A549 (cell line): ENCODE data around the gene SLC6A20. TPM values are rescaled to one million over a fixed set of nuclear protein-coding genes. Genes with fewer than 3 reads are reported as not detected.

Experiments used
- ATAC-seq, 2 experiments: fragments of 200-7000 bp in 1 of 2; fragments of >200 bp in 1 of 2; cut with Nextera tagmentation in 1 of 2; cut with Tn5 transposase in 1 of 2; 3 replicates each; pipeline versions ENCODE4 v1.8.0 to v1.9.1; 2018 to 2020; ENCODE audit warnings: mild to moderate bottlenecking in 1 of 2, moderate library complexity in 1 of 2
- CTCF ChIA-PET: fragments of 300-600 bp; sonication (Branson Sonifier 250); formaldehyde crosslinking; extraction: SDS; loops from one replicate; lab custom pipeline; 2021; ENCODE audit warnings: antibody characterized with exemption, inconsistent platforms; lab: Yijun Ruan, JAX
- POLR2A ChIA-PET: fragments of 350-600 bp; formaldehyde crosslinking; extraction: SDS; loops from one replicate; lab custom pipeline; 2021; ENCODE audit warnings: antibody characterized with exemption, inconsistent platforms; lab: Yijun Ruan, JAX
- DNase-seq, 2 experiments: peaks; one replicate each; pipeline versions ENCODE4 v3.0.0 to v3.0.0-alpha.2; 2011 to 2016; ENCODE audit warnings: low read depth in 1 of 2, low spot score in 1 of 2
- FAIRE-seq: peaks from 2 replicates; lab custom pipeline; 2011; peaks lifted over from hg19 to GRCh38; lab: Jason Lieb, UNC
- H3K27ac ChIP-seq, 2 experiments: fragments of >200 bp; sonication (Bioruptor Twin); formaldehyde crosslinking; 3 replicates each; pipeline ENCODE4 v1.5.1; 2016 to 2017
- H3K4me1 ChIP-seq: fragments of >200 bp; sonication (Bioruptor Twin); formaldehyde crosslinking; 3 replicates; pipeline ENCODE4 v1.6.1; 2016
- H3K4me2 ChIP-seq: fragments of >200 bp; sonication (Bioruptor Twin); formaldehyde crosslinking; 3 replicates; pipeline ENCODE4 v1.6.1; 2016
- H3K4me3 ChIP-seq: fragments of >200 bp; sonication (Bioruptor Twin); formaldehyde crosslinking; 3 replicates; pipeline ENCODE4 v1.5.1; 2016
- H3K9me3 ChIP-seq: fragments of >200 bp; sonication (Bioruptor Twin); formaldehyde crosslinking; 3 replicates; pipeline ENCODE4 v1.6.1; 2016
- CBX2 ChIP-seq: fragments of 200-600 bp; sonication (generic); IDR thresholded peaks from 2 replicates; pipeline ENCODE4 v1.6.1; 2016; ENCODE audit warnings: low read depth, mild to moderate bottlenecking, borderline replicate concordance
- CBX8 ChIP-seq: fragments of 200-600 bp; sonication (generic); IDR thresholded peaks from 2 replicates; pipeline ENCODE4 v1.6.1; 2016
- E2F6 ChIP-seq: IDR thresholded peaks from 2 replicates; pipeline ENCODE4 v1.6.1; 2012; ENCODE audit warnings: low read depth, borderline replicate concordance
- ELK1 ChIP-seq: fragments of 150-350 bp; IDR thresholded peaks from 2 replicates; pipeline ENCODE4 v1.6.1; 2014; ENCODE audit warnings: low read depth, mild to moderate bottlenecking, low read length
- EP300 ChIP-seq, 2 experiments: fragments of >200 bp; sonication (Bioruptor Twin); formaldehyde crosslinking; IDR thresholded peaks; 2 replicates in 1 of 2; 3 replicates in 1 of 2; pipeline ENCODE4 v1.6.1; 2016 to 2017
- ESRRA ChIP-seq: fragments of 150-350 bp; IDR thresholded peaks from 2 replicates; pipeline ENCODE4 v1.6.1; 2014; ENCODE audit warnings: mild to moderate bottlenecking, low read length, borderline replicate concordance
- FOSB ChIP-seq: fragments of 250-450 bp; sonication (Bioruptor Pico); IDR thresholded peaks from 2 replicates; pipeline ENCODE4 v1.5.0; 2020; ENCODE audit warnings: mild to moderate bottlenecking, moderate library complexity
- FOSL2 ChIP-seq, 2 experiments: fragments of 450-650 bp in 1 of 2; fragments of >200 bp in 1 of 2; sonication (Bioruptor Twin) in 1 of 2; formaldehyde crosslinking; IDR thresholded peaks; 2 replicates each; pipeline versions ENCODE4 v1.5.0 to v1.6.1; 2016 to 2020; ENCODE audit warnings: mild to moderate bottlenecking in 1 of 2, moderate library complexity in 1 of 2
- HDAC2 ChIP-seq: fragments of 200-600 bp; sonication (generic); IDR thresholded peaks from 2 replicates; pipeline ENCODE4 v1.6.1; 2016
- HEYL ChIP-seq: fragments of 250-450 bp; sonication (Bioruptor Pico); IDR thresholded peaks from 2 replicates; pipeline ENCODE4 v1.8.0; 2021; ENCODE audit warnings: mild to moderate bottlenecking, moderate library complexity
- HOXA7 ChIP-seq: fragments of 250-450 bp; sonication (Bioruptor Pico); IDR thresholded peaks from 2 replicates; pipeline ENCODE4 v1.5.0; 2020; ENCODE audit warnings: mild to moderate bottlenecking, moderate library complexity
- HOXB13 ChIP-seq: fragments of 250-450 bp; sonication (Bioruptor Pico); IDR thresholded peaks from 2 replicates; pipeline ENCODE4 v1.5.0; 2020; ENCODE audit warnings: low read depth, mild to moderate bottlenecking, moderate library complexity
- HOXB5 ChIP-seq: fragments of 250-450 bp; sonication (Bioruptor Pico); IDR thresholded peaks from 2 replicates; pipeline ENCODE4 v1.5.0; 2020; ENCODE audit warnings: mild to moderate bottlenecking, moderate library complexity
- KDM1A ChIP-seq: fragments of 200-600 bp; sonication (generic); IDR thresholded peaks from 2 replicates; pipeline ENCODE4 v1.6.1; 2016; ENCODE audit warnings: low read depth, mild to moderate bottlenecking
- MYC ChIP-seq: IDR thresholded peaks from 2 replicates; pipeline ENCODE4 v1.6.1; 2012; ENCODE audit warnings: mild to moderate bottlenecking, inconsistent platforms, low read length, improper control_type of control experiment, borderline replicate concordance
- NPAS2 ChIP-seq: fragments of 250-450 bp; sonication (Bioruptor Pico); IDR thresholded peaks from 2 replicates; pipeline ENCODE4 v1.8.0; 2022; ENCODE audit warnings: mild to moderate bottlenecking, moderate library complexity, borderline replicate concordance
- PBX3 ChIP-seq: IDR thresholded peaks from 2 replicates; pipeline ENCODE4 v1.6.1; 2012
- POLR2A ChIP-seq: IDR thresholded peaks from 2 replicates; pipeline ENCODE4 v1.6.1; 2012; ENCODE audit warnings: mild to moderate bottlenecking, low read length
- RAD21 ChIP-seq, 2 experiments: fragments of >200 bp in 1 of 2; sonication (Bioruptor Twin) in 1 of 2; formaldehyde crosslinking in 1 of 2; IDR thresholded peaks in 1 of 2; conservative IDR thresholded peaks in 1 of 2; 2 replicates in 1 of 2; 3 replicates in 1 of 2; pipeline ENCODE4 v1.6.1; 2012 to 2018; ENCODE audit warnings: inconsistent platforms in 1 of 2
- RCOR1 ChIP-seq: fragments of 150-350 bp; IDR thresholded peaks from 2 replicates; pipeline ENCODE4 v1.6.1; 2014; ENCODE audit warnings: antibody characterized with exemption, low read length, low read depth
- REST ChIP-seq: fragments of 200-600 bp; sonication (generic); IDR thresholded peaks from 2 replicates; pipeline ENCODE4 v1.6.1; 2016; ENCODE audit warnings: antibody characterized with exemption, mild to moderate bottlenecking, moderate library complexity
- RFX5 ChIP-seq: fragments of 450-650 bp; IDR thresholded peaks from 2 replicates; pipeline ENCODE4 v1.7.1; 2014; ENCODE audit warnings: antibody characterized with exemption, mild to moderate bottlenecking, moderate library complexity
- SMC3 ChIP-seq: fragments of >200 bp; sonication (Bioruptor Twin); formaldehyde crosslinking; IDR thresholded peaks from 3 replicates; pipeline ENCODE4 v1.6.1; 2018; ENCODE audit warnings: inconsistent platforms
- TFCP2L1 ChIP-seq: fragments of 250-450 bp; sonication (Bioruptor Pico); IDR thresholded peaks from 2 replicates; pipeline ENCODE4 v1.5.0; 2021; ENCODE audit warnings: mild to moderate bottlenecking
- TP53 ChIP-seq: fragments of 250-450 bp; sonication (Bioruptor Pico); IDR thresholded peaks from 2 replicates; pipeline ENCODE4 v1.5.0; 2021; ENCODE audit warnings: mild to moderate bottlenecking, moderate library complexity
- USF2 ChIP-seq: fragments of 450-650 bp; IDR thresholded peaks from 2 replicates; pipeline ENCODE4 v1.6.1; 2014; ENCODE audit warnings: antibody characterized with exemption
- ZFP36 ChIP-seq: fragments of 450-650 bp; IDR thresholded peaks from 2 replicates; pipeline ENCODE4 v1.6.1; 2014; ENCODE audit warnings: borderline replicate concordance; ENCODE audit not compliant: partially characterized antibody
- ZNF302 ChIP-seq: fragments of 250-450 bp; sonication (Bioruptor Pico); IDR thresholded peaks from 2 replicates; pipeline ENCODE4 v1.9.0; 2021; ENCODE audit warnings: inconsistent platforms, mild to moderate bottlenecking, moderate library complexity
- ZSCAN20 ChIP-seq: fragments of 250-450 bp; sonication (Bioruptor Pico); IDR thresholded peaks from 2 replicates; pipeline ENCODE4 v1.8.0; 2022; ENCODE audit warnings: mild to moderate bottlenecking, moderate library complexity
- WGBS: methylation state at CpG from one replicate; pipeline ENCODE4 v1.1.6; 2017; ENCODE audit errors: missing lambda C conversion rate; 5-methylcytosine and 5-hydroxymethylcytosine counted together
- polyA plus RNA-seq, 4 experiments: library from polyadenylated mRNA; depleted of rRNA in 3 of 4; stranded (reverse); fragments of >200 nt; fragmentation: RNase III in 1 of 4; extraction: RNeasy Plus Mini Kit Qiagen cat#74134 plus additional on column Dnase treatment in 1 of 4; gene quantifications; 2 replicates in 3 of 4; 3 replicates in 1 of 4; pipeline ENCODE4 v1.2.3, GENCODE V29; 2011 to 2017

The SLC6A20 gene
- polyA plus RNA-seq, 2 of the 4 experiments (the other 2 are of a cell fraction) = not detected

GRCh38 chr3:45753095-45753494, 43.2 kb downstream of the SLC6A20 start:
- 68% methylated on average over 3 of the region's 3 CpGs for WGBS
- no peaks in the 10 kb centered on the region for H3K9me3 ChIP-seq
- no peak overlapping the region for H3K4me3 ChIP-seq
- ATAC-seq (no peak), FAIRE-seq (no peak), DNase-seq (no peak)
- no peak overlapping the region for H3K27ac ChIP-seq
- no peaks in the 10 kb centered on the region for H3K4me1 ChIP-seq
- no peak for TF ChIP-seq EP300 (IDR thresholded peaks at IDR 0.05)
- no peak for TF ChIP-seq HEYL (CRISPR knock-in tag)
- TF ChIP-seq ZSCAN20 = no peak
- no peak for TF ChIP-seq TFCP2L1 (CRISPR knock-in tag)
- no peak for TF ChIP-seq TP53
- TF ChIP-seq HOXA7 (CRISPR knock-in tag) = no peak
- no peak for TF ChIP-seq HDAC2
- no peak for TF ChIP-seq SMC3
- no peak for TF ChIP-seq POLR2A
- no peak for TF ChIP-seq CBX8
- no peak for TF ChIP-seq RFX5
- no peak for TF ChIP-seq ESRRA
- no peak for TF ChIP-seq KDM1A
- no peak overlapping the region for H3K4me2 ChIP-seq
- ChIA-PET POLR2A (no interaction called here), CTCF (interaction anchor here (7.4 kb wide), 1 partner anchor 8 kb away, joined by 39 read pairs; no protein-coding TSS in a partner anchor)

GRCh38 chr3:45751537-45752242, 44.6 kb downstream of the SLC6A20 start:
- no peak overlapping the region for H3K4me2 ChIP-seq
- FAIRE-seq = no peak
- ATAC-seq = no peak
- no peak overlapping the region for H3K27ac ChIP-seq
- ChIA-PET CTCF (interaction anchor here (7.4 kb wide), 1 partner anchor 10 kb away, joined by 39 read pairs; no protein-coding TSS in a partner anchor), POLR2A (no interaction called here)
- no peaks in the 10 kb centered on the region for H3K9me3 ChIP-seq
- no peak overlapping the region for H3K4me3 ChIP-seq
- WGBS = 75% methylated on average over 7 of the region's 7 CpGs
- no peaks in the 10 kb centered on the region for H3K4me1 ChIP-seq
- TF ChIP-seq RAD21 (conservative IDR thresholded peaks at IDR 0.05 in 1 of 2, IDR thresholded peaks at IDR 0.05 in 1 of 2) (no peak), E2F6 (no peak), HOXB5 (no peak), HDAC2 (no peak), MYC (no peak), NPAS2 (CRISPR knock-in tag) (no peak), TFCP2L1 (CRISPR knock-in tag) (no peak), HOXB13 (CRISPR knock-in tag) (no peak), FOSL2 (IDR thresholded peaks at IDR 0.05) (no peak), FOSL2 (CRISPR knock-in tag; IDR thresholded peaks at IDR 0.05) (no peak), USF2 (no peak), ZFP36 (no peak), ELK1 (no peak), ZNF302 (CRISPR knock-in tag) (no peak), REST (no peak), CBX2 (no peak), PBX3 (no peak), FOSB (CRISPR knock-in tag) (no peak), RCOR1 (no peak)
- no peak for DNase-seq
